SK-N-MC (cell line): ENCODE results near the gene PRSS33.

Experiments
- EZH2 ChIP-seq: fragments of 200-600 bp; sonication (generic); IDR thresholded peaks from one replicate; pipeline ENCODE4 v1.6.1; 2017; ENCODE audit warnings: antibody characterized with exemption
- POLR2AphosphoS5 ChIP-seq: IDR thresholded peaks from 2 replicates; pipeline ENCODE4 v1.6.1; 2012; ENCODE audit warnings: mild to moderate bottlenecking, low read depth, low read length, borderline replicate concordance

DNA sequence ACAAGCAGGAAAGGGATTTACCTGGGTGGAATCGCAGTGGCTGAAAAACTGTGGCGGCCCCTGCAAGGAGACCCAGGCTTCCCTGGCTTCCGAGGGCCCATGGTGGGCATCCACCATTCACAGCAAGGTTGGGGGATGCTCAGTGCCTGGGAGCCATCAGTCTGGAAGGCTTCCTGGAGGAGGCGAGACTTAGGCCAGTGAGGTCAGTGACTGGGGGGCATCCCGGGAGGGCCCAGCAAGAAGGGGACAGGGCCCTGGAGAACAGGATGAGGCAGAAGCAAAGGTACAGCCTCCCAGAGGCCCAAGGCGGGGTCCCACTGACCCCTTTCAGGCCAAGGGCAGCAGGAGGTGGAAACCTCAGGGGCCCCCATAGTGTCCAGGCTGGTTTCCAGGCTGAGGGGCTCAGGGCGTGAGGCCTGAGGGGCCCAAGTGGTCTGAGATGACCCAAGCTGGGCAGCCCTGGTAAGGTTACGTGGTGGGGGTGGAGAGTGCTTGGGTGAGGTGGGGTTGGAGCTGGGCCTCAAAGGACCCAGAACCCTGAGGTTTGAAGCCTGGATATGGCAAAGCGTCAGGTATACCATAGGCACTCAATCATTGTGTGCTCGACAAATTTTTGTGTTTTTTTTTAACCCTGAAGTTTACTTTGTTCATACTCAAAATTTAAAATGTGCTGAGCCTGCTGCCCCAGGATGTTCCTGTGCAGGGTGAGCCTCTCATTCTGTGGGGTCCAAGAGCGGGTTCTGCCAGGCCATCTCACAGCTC, 50.7 kb downstream of the PRSS33 start:
- TF ChIP-seq POLR2AphosphoS5 (no peak), EZH2 (no peak)
